Transverse colon (tissue), 4 donors: ENCODE measurements around the gene TUT1. TPM values are rescaled to one million over a fixed set of nuclear protein-coding genes. Genes with fewer than 3 reads are reported as not detected.

Source experiments
- DNase-seq: peaks from one replicate; pipeline ENCODE4 v3.0.0-alpha.2; 2019
- H3K27ac ChIP-seq, 4 donors: fragments of 200-600 bp; sonication (generic); 2 replicates each; pipeline ENCODE4 v1.5.1; 2016 to 2018; ENCODE audit warnings: inconsistent platforms in 4 of 4
- H3K27me3 ChIP-seq: fragments of 200-600 bp; sonication (generic); 2 replicates; pipeline ENCODE4 v1.5.1; 2017; ENCODE audit warnings: inconsistent platforms
- H3K36me3 ChIP-seq, 4 donors: fragments of 200-600 bp; sonication (generic); 2 replicates each; pipeline ENCODE4 v1.5.1; 2017 to 2019; ENCODE audit warnings: inconsistent platforms in 4 of 4
- H3K4me1 ChIP-seq, 4 donors: fragments of 200-600 bp; sonication (generic); 2 replicates each; pipeline ENCODE4 v1.5.1; 2017 to 2020; ENCODE audit warnings: inconsistent platforms in 4 of 4
- H3K4me3 ChIP-seq, 4 donors: fragments of 200-600 bp; sonication (generic); 1 replicate in 1 of 4; 2 replicates in 3 of 4; pipeline versions ENCODE4 v1.5.1 to v1.6.1; 2017 to 2019; ENCODE audit warnings: inconsistent platforms in 4 of 4
- H3K9me3 ChIP-seq, 2 donors: fragments of 200-600 bp; sonication (generic); 2 replicates each; pipeline ENCODE4 v1.5.1; 2017 to 2019; ENCODE audit warnings: inconsistent platforms in 2 of 2
- EP300 ChIP-seq: sonication (generic); formaldehyde crosslinking; IDR thresholded peaks from one replicate; pipeline ENCODE4 v1.6.1; 2017; ENCODE audit warnings: antibody characterized with exemption, low read depth
- POLR2A ChIP-seq: fragments of 450-650 bp; IDR thresholded peaks from one replicate; pipeline ENCODE4 v1.6.1; 2016; ENCODE audit warnings: antibody characterized with exemption, mild to moderate bottlenecking, moderate library complexity
- POLR2AphosphoS5 ChIP-seq, 3 donors: sonication (generic); formaldehyde crosslinking; IDR thresholded peaks; one replicate each; pipeline ENCODE4 v1.6.1; 2016; ENCODE audit warnings: antibody characterized with exemption in 3 of 3
- WGBS, 2 donors: methylation state at CpG; one replicate each; pipeline ENCODE4 v1.1.5; 2018; ENCODE audit warnings: low coverage in 1 of 2; 5-methylcytosine and 5-hydroxymethylcytosine counted together
- in situ Hi-C, 4 donors: fragments of 200-750 bp; cut with MboI; loops; one replicate each; pipeline versions ENCODE4 v1.15.0 to v1.15.1; 2017; ENCODE audit warnings: low sequenced_read_pairs in 3 of 4, low pct_ligation_motif_present in 1 of 4, low pct_unique_long_range_greater_than_20kb in 1 of 4
- intact Hi-C: fragments of 100-400 bp; cut with DNase I; formaldehyde crosslinking; loops from one replicate; pipeline ENCODE4 v1.15.1; 2023; ENCODE audit warnings: low total_unique reads
- total RNA-seq, 4 donors: library from RNA; depleted of rRNA; stranded (reverse); fragments of >200 nt; gene quantifications; one replicate each; pipeline ENCODE4 v1.1.0, GENCODE V29; 2016
- TF ChIP-seq, protein P1 (sequence below), 5 experiments: fragments of 200-600 bp in 3 of 5; fragments of 450-650 bp in 2 of 5; sonication (generic) in 3 of 5; IDR thresholded peaks; 1 replicate in 2 of 5; 2 replicates in 3 of 5; pipeline ENCODE4 v1.5.1; 2016 to 2017; ENCODE audit warnings: antibody characterized with exemption in 5 of 5, inconsistent platforms in 3 of 5, mild to moderate bottlenecking in 2 of 5, moderate library complexity in 1 of 5

Gene TUT1
- total RNA-seq, 4 donors from 2014 or later, result 6.0 to 12.4 (median 9.8) TPM

DNA sequence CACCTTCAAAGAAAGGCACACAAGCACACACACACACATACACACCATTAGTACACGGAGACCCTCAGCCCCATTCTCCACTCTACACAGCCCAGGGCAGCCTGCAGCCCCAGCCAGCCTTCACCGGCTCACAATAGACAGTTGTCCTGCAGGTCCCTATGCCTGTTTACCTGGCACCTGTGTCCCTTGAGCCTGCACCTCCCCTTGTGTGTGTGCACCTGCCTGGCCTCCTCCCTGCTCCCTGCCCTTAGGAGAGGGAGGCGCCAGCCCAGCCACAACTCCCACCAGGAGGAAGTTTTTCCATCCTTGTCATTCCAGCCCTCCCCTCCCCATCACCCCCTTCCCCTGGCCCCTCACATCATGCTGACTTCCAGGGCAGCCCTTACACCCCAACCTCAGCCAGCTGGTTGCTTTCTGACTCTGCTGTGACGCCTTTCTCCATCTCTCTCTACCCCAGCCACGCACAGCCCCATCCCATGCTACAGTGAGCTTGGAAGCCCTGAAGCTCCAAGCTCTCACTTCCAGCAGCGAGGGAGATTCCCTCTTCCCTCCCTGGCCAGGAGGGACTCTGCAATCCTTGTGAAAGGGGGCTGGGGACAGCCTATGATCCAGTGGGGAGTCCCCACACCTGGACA, 49.1 kb downstream of the TUT1 start:
- DNase-seq, result peak; percentile 68
- Histone ChIP-seq H3K4me3 (peak overlapping the region; percentile 34 to 96 (median 80)), H3K9me3 (no peaks in the 10 kb centered on the region), H3K4me1 (peaks cover 51 to 80% (median 71%) of the 10 kb centered on the region in 4 donors), H3K27ac (peak overlapping the region; percentile 96 to 100 (median 97)), H3K27me3 (no peaks in the 10 kb centered on the region), H3K36me3 (no peaks in the 10 kb centered on the region)
- WGBS, 2 donors, result 0 to 12% methylated on average over 2 to 6 of the region's 6 CpGs
- intact Hi-C loops (loop anchor here (2.0 to 10.0 kb wide), 2 partner anchors 117 to 147 kb away; no protein-coding TSS in a partner anchor), in situ Hi-C loops (loop anchor here in 1 of 4 donors (10.0 kb wide), 1 partner anchor 117 kb away; no protein-coding TSS in a partner anchor)
- TF ChIP-seq, protein P1, sequence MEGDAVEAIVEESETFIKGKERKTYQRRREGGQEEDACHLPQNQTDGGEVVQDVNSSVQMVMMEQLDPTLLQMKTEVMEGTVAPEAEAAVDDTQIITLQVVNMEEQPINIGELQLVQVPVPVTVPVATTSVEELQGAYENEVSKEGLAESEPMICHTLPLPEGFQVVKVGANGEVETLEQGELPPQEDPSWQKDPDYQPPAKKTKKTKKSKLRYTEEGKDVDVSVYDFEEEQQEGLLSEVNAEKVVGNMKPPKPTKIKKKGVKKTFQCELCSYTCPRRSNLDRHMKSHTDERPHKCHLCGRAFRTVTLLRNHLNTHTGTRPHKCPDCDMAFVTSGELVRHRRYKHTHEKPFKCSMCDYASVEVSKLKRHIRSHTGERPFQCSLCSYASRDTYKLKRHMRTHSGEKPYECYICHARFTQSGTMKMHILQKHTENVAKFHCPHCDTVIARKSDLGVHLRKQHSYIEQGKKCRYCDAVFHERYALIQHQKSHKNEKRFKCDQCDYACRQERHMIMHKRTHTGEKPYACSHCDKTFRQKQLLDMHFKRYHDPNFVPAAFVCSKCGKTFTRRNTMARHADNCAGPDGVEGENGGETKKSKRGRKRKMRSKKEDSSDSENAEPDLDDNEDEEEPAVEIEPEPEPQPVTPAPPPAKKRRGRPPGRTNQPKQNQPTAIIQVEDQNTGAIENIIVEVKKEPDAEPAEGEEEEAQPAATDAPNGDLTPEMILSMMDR (IDR thresholded peaks at IDR 0.05), result no peak
- TF ChIP-seq EP300, result no peak
- no peak for TF ChIP-seq POLR2AphosphoS5 (IDR thresholded peaks at IDR 0.05)
- no peak for TF ChIP-seq POLR2A

DNA sequence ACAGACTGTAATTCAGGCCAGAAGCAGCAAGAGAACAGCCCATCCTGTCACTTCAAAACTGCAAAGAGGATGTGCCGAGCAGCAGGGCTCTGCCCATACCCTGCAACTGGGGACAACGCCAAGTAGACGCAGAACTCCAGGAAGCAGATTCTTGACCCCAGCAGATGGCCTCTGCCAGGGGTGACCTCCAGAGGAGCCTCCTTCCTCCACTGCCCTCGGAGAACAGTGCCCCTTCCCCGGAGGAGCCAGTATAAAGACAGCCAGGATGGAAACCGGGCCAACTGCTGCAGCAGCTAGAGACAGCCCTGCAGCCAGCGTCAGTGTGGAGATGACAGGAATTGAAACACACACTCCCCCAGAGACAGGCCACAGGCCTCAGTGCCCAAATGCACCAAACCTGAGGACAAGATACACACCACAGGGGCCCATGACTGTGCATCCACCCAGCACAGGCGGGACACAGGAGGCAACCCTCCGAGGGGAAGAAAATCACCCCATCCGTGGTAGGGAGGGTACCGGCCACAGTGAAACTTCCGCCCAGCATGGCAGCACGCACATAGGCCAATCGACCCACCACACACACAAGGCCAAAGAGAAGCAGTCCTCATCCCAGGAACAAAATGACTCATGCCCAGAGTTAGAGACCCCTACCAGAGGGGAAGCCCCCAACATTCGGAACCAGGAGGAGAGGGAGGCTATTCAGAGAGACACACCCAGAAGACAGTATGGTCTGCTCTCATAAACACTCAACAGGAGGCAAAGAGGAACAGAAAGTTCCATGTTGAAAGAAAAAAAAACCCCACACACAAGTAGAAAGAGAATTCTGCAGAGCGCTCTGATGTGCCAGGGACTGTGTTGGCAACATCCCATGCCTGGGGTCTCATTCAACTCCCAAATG, 50.3 kb downstream of the TUT1 start:
- peak overlapping the region in 2 of 4 donors; percentile 19 to 75 for H3K4me3 ChIP-seq
- peaks cover 0 to under 1% (median 0%) of the 10 kb centered on the region in 4 donors for H3K36me3 ChIP-seq
- H3K27ac ChIP-seq, result peak overlapping the region; percentile 96 to 100 (median 97)
- peak; percentile 57 for DNase-seq
- no peaks in the 10 kb centered on the region for H3K9me3 ChIP-seq
- no peaks in the 10 kb centered on the region for H3K27me3 ChIP-seq
- TF ChIP-seq POLR2A, result no peak
- TF ChIP-seq, protein P1 (IDR thresholded peaks at IDR 0.05), result no peak
- TF ChIP-seq POLR2AphosphoS5 (IDR thresholded peaks at IDR 0.05), result peak in 2 of 3 donors; percentile 15 to 46
- H3K4me1 ChIP-seq, result peaks cover 59 to 85% (median 77%) of the 10 kb centered on the region in 4 donors
- intact Hi-C loops, result loop anchor here (10.0 kb wide), 1 partner anchor 146 kb away; no protein-coding TSS in a partner anchor
- 22% methylated on average over 16 of the region's 16 CpGs; no CpG with 5 or more reads in 1 of the 2 donors for WGBS, 2 donors
- in situ Hi-C loops, result loop anchor here in 1 of 4 donors (10.0 kb wide), 1 partner anchor 116 kb away; no protein-coding TSS in a partner anchor

DNA sequence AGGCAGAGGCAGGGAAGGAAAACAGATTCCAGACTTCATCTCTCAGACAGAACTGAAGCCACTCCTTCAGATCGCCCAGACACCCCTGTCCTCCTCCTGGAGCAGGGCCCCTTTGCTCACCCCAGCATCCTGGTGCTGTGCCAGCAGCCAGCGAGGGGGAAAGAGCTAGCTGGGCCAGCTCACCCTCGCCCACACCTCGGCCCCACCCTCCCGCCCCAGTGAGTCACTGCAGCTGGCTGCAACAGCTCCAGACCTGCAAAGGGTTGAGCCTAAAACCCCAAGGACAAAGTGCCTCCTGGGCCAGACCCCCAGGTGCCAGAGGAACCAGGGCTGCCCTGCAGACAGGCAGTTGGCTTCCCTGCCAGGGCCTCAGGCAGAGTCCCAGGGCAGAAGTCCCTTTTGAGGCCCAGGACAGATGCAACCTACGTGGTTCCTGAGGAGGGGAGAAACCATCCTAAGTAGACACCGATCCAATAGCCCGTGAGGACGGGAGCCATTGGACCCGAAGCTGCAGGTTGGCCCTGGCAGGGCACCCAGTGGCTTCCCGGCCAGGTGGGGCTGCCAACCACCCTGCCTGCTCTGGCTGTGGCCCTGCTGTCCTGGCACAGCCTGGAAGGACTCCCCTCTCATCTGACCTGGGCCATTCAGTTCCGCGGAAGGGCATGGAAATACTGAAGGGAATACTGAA, 51.9 kb downstream of the TUT1 start:
- peaks cover 60 to 82% (median 74%) of the 10 kb centered on the region in 4 donors for H3K4me1 ChIP-seq
- peak overlapping the region in 2 of 4 donors; percentile 12 to 15 for H3K4me3 ChIP-seq
- 30% methylated on average over 13 of the region's 13 CpGs; no CpG with 5 or more reads in 1 of the 2 donors for WGBS, 2 donors
- H3K27ac ChIP-seq, result peak overlapping the region; percentile 96 to 100 (median 97)
- in situ Hi-C loops (no loop called here), intact Hi-C loops (no loop called here)
- H3K36me3 ChIP-seq, result peaks cover 0 to 14% (median 5%) of the 10 kb centered on the region in 4 donors
- TF ChIP-seq, protein P1 (IDR thresholded peaks at IDR 0.05), result no peak
- TF ChIP-seq POLR2AphosphoS5 (IDR thresholded peaks at IDR 0.05), result peak in 1 of 3 donors; percentile 26
- H3K27me3 ChIP-seq, result no peaks in the 10 kb centered on the region
- peak; percentile 80 for DNase-seq
- H3K9me3 ChIP-seq, result no peaks in the 10 kb centered on the region
